GM12874 (cell line): Measurements from ENCODE around the gene NLRX1.

ENCODE experiments used
- TF ChIP-seq, protein P1 (sequence below): IDR thresholded peaks from 2 replicates; pipeline ENCODE4 v1.5.1; 2011; ENCODE audit warnings: low read depth, mild to moderate bottlenecking, control low read depth, low read length, moderate library complexity; ENCODE audit not compliant: insufficient read depth

NLRX1 gene

DNA sequence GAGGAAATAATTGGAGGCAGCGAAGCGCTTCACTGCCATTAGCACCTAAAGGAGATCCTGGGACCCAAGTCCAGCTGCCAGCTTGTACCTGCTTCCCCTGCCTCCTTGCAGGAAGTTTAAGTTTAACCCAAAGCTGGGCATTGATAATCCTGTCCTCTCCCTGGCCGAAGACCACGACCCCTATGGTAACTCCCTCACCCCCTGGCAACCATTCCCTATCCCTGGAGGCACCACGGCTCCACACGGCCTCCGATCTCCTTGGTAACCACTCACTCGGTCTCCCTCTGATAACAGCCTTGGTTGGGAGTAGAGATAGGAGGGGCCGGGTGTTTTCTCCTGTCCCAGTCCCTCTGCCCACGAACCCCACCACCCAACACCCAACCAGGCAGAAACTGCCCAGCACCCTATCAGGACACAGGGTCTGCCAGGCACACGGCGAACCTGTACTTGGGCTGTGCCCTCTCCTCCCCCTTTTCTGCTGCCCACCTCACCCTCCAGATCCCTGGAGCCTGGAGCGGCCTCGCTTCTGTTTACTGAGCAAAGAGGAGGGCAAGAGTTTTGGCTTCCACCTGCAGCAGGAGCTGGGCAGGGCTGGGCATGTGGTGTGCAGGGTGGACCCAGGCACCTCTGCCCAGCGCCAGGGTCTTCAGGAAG lies 17.6 kb downstream of the NLRX1 start:
- TF ChIP-seq, protein P1, sequence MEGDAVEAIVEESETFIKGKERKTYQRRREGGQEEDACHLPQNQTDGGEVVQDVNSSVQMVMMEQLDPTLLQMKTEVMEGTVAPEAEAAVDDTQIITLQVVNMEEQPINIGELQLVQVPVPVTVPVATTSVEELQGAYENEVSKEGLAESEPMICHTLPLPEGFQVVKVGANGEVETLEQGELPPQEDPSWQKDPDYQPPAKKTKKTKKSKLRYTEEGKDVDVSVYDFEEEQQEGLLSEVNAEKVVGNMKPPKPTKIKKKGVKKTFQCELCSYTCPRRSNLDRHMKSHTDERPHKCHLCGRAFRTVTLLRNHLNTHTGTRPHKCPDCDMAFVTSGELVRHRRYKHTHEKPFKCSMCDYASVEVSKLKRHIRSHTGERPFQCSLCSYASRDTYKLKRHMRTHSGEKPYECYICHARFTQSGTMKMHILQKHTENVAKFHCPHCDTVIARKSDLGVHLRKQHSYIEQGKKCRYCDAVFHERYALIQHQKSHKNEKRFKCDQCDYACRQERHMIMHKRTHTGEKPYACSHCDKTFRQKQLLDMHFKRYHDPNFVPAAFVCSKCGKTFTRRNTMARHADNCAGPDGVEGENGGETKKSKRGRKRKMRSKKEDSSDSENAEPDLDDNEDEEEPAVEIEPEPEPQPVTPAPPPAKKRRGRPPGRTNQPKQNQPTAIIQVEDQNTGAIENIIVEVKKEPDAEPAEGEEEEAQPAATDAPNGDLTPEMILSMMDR = no peak

- TF ChIP-seq, protein P1 = no peak
Measured at GRCh38 chr11:119187123-119187892, 18.8 kb downstream of the NLRX1 start.

- TF ChIP-seq, protein P1 = no peak
Measured at GRCh38 chr11:119188067-119188466, 19.5 kb downstream of the NLRX1 start.

GRCh38 chr11:119188887-119189286 lies 20.4 kb downstream of the NLRX1 start:
- TF ChIP-seq, protein P1 = no peak

- TF ChIP-seq, protein P1 = no peak
Measured at GRCh38 chr11:119189393-119189792, 20.9 kb downstream of the NLRX1 start.

- TF ChIP-seq, protein P1 = no peak
Measured at GRCh38 chr11:119190531-119190930, 22.0 kb downstream of the NLRX1 start.

GRCh38 chr11:119192111-119192510 lies 23.6 kb downstream of the NLRX1 start:
- TF ChIP-seq, protein P1 = no peak
